ENCODE measurements around the gene DPP3.
"Not testable (repeated sequence)": the region's sequence is repeated elsewhere in the genome, so short reads cannot be mapped to it uniquely, and the experiment has no call there.

DPP3 gene

GRCh38 chr11:66480117-66480938 is at the start of gene DPP3:
TSS of gene DPP3 (plus strand) at chr11:66480434. CDS start at chr11:66482201, 1,767 bp downstream.
- H3K4me3 ChIP-seq (ENCODE audit: low read depth, low read length) = peak within 1 kb of the TSS; percentile 89
- no peak for TF ChIP-seq CTCF (IDR thresholded peaks at IDR 0.05; ENCODE audit: low read depth, low read length)

GRCh38 chr11:66431287-66431686 is 48.9 kb upstream of the DPP3 start:
- not testable (repeated sequence) for H3K4me3 ChIP-seq (ENCODE audit: low read depth, low read length)

GRCh38 chr11:66431871-66432329 is 48.3 kb upstream of the DPP3 start:
- H3K4me3 ChIP-seq (ENCODE audit: low read depth, low read length) = not testable (repeated sequence)

- no peak for TF ChIP-seq CTCF (IDR thresholded peaks at IDR 0.05; ENCODE audit: low read depth, low read length)
- H3K4me3 ChIP-seq (ENCODE audit: low read depth, low read length) = no peak overlapping the region
Observed at GRCh38 chr11:66432597-66432996, 47.6 kb upstream of the DPP3 start.

- peak overlapping the region; percentile 87 for H3K4me3 ChIP-seq (ENCODE audit: low read depth, low read length)
- no peak for TF ChIP-seq CTCF (IDR thresholded peaks at IDR 0.05; ENCODE audit: low read depth, low read length)
Observed at GRCh38 chr11:66437979-66438503, 42.2 kb upstream of the DPP3 start.

- peak within 1 kb of the TSS; percentile 87 for H3K4me3 ChIP-seq (ENCODE audit: low read depth, low read length)
- TF ChIP-seq CTCF (IDR thresholded peaks at IDR 0.05; ENCODE audit: low read depth, low read length) = peak; percentile 51
Observed at GRCh38 chr11:66438504-66439466, 41.4 kb upstream of the DPP3 start, which contains the start of gene MRPL11. TSS of gene MRPL11 (minus strand) at chr11:66438848. CDS start at chr11:66438754, 94 bp downstream.

GRCh38 chr11:66440101-66440939 is 39.9 kb upstream of the DPP3 start:
- H3K4me3 ChIP-seq (ENCODE audit: low read depth, low read length) = not testable (repeated sequence)

GRCh38 chr11:66440940-66441282 is 39.3 kb upstream of the DPP3 start:
- H3K4me3 ChIP-seq (ENCODE audit: low read depth, low read length) = not testable (repeated sequence)
